ENCODE results near the gene GAGE10.

DNA sequence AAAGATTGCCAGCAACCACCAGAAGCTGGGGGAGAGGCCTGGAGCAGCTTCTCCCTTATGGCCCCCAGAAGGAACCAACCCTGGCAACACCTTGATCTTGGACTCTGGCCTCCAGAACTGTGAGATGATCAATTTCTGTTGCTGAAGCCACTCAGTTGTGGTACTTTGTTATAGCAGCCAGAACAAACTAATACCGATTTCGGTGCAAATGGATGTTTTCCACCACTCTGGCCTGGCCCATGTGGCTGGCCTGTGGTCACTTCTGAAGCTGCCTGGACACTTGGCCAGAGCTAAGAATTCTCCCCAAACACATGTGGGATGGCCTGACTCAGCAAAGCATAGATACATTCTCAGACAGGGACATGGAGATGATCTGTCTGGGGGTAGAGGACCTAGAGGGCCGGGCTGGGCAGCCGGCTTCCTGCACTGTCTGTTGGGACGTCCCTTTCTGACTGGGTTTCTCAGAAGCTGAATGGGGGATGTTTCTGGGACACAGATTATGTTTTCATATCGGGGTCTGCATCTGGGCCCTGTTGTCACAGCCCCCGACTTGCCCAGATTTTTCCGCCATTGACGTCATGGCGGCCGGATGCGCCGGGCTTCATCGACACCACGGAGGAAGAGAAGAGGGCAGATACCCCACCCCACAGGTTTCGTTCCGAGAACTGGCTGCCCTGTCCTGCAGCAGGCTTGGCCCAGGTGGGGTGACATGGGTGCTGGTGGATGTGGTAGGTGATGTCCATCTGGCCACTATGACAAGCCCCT is 43.0 kb upstream of the GAGE10 start:
- TF ChIP-seq, protein P1, sequence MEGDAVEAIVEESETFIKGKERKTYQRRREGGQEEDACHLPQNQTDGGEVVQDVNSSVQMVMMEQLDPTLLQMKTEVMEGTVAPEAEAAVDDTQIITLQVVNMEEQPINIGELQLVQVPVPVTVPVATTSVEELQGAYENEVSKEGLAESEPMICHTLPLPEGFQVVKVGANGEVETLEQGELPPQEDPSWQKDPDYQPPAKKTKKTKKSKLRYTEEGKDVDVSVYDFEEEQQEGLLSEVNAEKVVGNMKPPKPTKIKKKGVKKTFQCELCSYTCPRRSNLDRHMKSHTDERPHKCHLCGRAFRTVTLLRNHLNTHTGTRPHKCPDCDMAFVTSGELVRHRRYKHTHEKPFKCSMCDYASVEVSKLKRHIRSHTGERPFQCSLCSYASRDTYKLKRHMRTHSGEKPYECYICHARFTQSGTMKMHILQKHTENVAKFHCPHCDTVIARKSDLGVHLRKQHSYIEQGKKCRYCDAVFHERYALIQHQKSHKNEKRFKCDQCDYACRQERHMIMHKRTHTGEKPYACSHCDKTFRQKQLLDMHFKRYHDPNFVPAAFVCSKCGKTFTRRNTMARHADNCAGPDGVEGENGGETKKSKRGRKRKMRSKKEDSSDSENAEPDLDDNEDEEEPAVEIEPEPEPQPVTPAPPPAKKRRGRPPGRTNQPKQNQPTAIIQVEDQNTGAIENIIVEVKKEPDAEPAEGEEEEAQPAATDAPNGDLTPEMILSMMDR (IDR thresholded peaks at IDR 0.05): no peak
- TF ChIP-seq POLR2A (IDR thresholded peaks at IDR 0.05): no peak
